Measurements from ENCODE around the gene DOK5.

- no peak for TF ChIP-seq CTCF (IDR thresholded peaks at IDR 0.05; ENCODE audit: low read depth, low read length, poor library complexity, severe bottlenecking)
- TF ChIP-seq EZH2phosphoT487 (IDR thresholded peaks at IDR 0.05; ENCODE audit: borderline replicate concordance, low read length), result no peak
Observed at GRCh38 chr20:54491506-54491905, 16.1 kb downstream of the DOK5 start.

All from DOHH2 (cell line).